GM19240 (cell line): ENCODE data around the gene CCDC90B.
"Not testable (repeated sequence)": the region's sequence is repeated elsewhere in the genome, so short reads cannot be mapped to it uniquely, and the experiment has no call there.

ENCODE experiments used
- DNase-seq: peaks from one replicate; pipeline ENCODE4 v3.0.0; 2011; ENCODE audit warnings: low spot score; ENCODE audit not compliant: insufficient read length

The CCDC90B gene

GRCh38 chr11:83287631-83288030 lies 1.5 kb upstream of the CCDC90B start:
- no peak for DNase-seq

GRCh38 chr11:83285151-83285770 lies 906 bp downstream of the CCDC90B start:
- peak; percentile 29 for DNase-seq

- DNase-seq = no peak
Observed at GRCh38 chr11:83284501-83285150, 1.5 kb downstream of the CCDC90B start.

- no peak for DNase-seq
Observed at GRCh38 chr11:83282084-83282716, 4.0 kb downstream of the CCDC90B start.

- no peak for DNase-seq
Observed at GRCh38 chr11:83280256-83280655, 5.9 kb downstream of the CCDC90B start.

- no peak for DNase-seq
Observed at GRCh38 chr11:83278351-83278750, 7.8 kb downstream of the CCDC90B start.

- no peak for DNase-seq
Observed at GRCh38 chr11:83275888-83276641, 10.1 kb downstream of the CCDC90B start.

- no peak for DNase-seq
Observed at GRCh38 chr11:83272627-83273026, 13.5 kb downstream of the CCDC90B start.

- DNase-seq = not testable (repeated sequence)
Observed at GRCh38 chr11:83271734-83272133, 14.4 kb downstream of the CCDC90B start.

- DNase-seq = not testable (repeated sequence)
Observed at GRCh38 chr11:83269080-83269479, 17.1 kb downstream of the CCDC90B start.

- DNase-seq = no peak
Observed at GRCh38 chr11:83265331-83265730, 20.8 kb downstream of the CCDC90B start.

GRCh38 chr11:83259559-83259958 lies 26.6 kb downstream of the CCDC90B start:
- no peak for DNase-seq

- DNase-seq = no peak
Observed at GRCh38 chr11:83257761-83258168, 28.4 kb downstream of the CCDC90B start.

- no peak for DNase-seq
Observed at GRCh38 chr11:83256602-83257340, 29.4 kb downstream of the CCDC90B start.

- DNase-seq = no peak
Observed at GRCh38 chr11:83255366-83255765, 30.8 kb downstream of the CCDC90B start.

GRCh38 chr11:83252941-83253340 lies 33.2 kb downstream of the CCDC90B start:
- no peak for DNase-seq

GRCh38 chr11:83252266-83252665 lies 33.9 kb downstream of the CCDC90B start:
- DNase-seq = no peak

GRCh38 chr11:83249972-83250593 lies 36.1 kb downstream of the CCDC90B start:
- DNase-seq = peak; percentile 16

GRCh38 chr11:83249445-83249844 lies 36.7 kb downstream of the CCDC90B start:
- no peak for DNase-seq

GRCh38 chr11:83241291-83241946 lies 44.7 kb downstream of the CCDC90B start:
- no peak for DNase-seq
